OCI-LY3 (cell line): Measurements from ENCODE around the gene MED12L.

Experiments
- H2AFZ ChIP-seq: fragments of 200-600, 300-600 bp; shearing (Covaris generic); 2 replicates; pipeline ENCODE4 v1.6.0; 2014; ENCODE audit warnings: antibody characterized with exemption, low read depth, low read length
- H3K27ac ChIP-seq: fragments of 200-600, 300-600 bp; sonication (generic); 2 replicates; pipeline ENCODE4 v1.5.1; 2014; ENCODE audit warnings: mild to moderate bottlenecking, low read length, moderate library complexity, mixed read lengths
- H3K27me3 ChIP-seq: fragments of 200-600, 300-600 bp; sonication (generic); 2 replicates; pipeline ENCODE4 v1.6.1; 2014; ENCODE audit warnings: low read depth, low read length, mixed read lengths
- H3K36me3 ChIP-seq: fragments of 200-600, 300-600 bp; sonication (generic); replicated peaks from 2 replicates; pipeline ENCODE3; 2014; ENCODE audit warnings: low read depth, low read length, mixed read lengths
- H3K4me1 ChIP-seq: fragments of 300-600, 200-600 bp; sonication (generic); 2 replicates; pipeline ENCODE4 v1.6.1; 2014; ENCODE audit warnings: low read length, mixed read lengths
- H3K4me2 ChIP-seq: fragments of 200-600, 300-600 bp; sonication (generic); 2 replicates; pipeline ENCODE4 v1.6.1; 2014; ENCODE audit warnings: low read length, mixed read lengths
- H3K4me3 ChIP-seq: fragments of 300-600, 200-600 bp; sonication (generic); 2 replicates; pipeline ENCODE4 v1.5.1; 2014; ENCODE audit warnings: antibody characterized with exemption, mild to moderate bottlenecking, low read length, moderate library complexity
- H3K79me2 ChIP-seq: fragments of 300-600, 200-600 bp; shearing (Covaris generic); 2 replicates; pipeline ENCODE4 v1.6.1; 2014; ENCODE audit warnings: mild to moderate bottlenecking, low read length, mixed read lengths
- H3K9ac ChIP-seq: fragments of 300-600, 200-600 bp; shearing (Covaris generic); 2 replicates; pipeline ENCODE4 v1.6.0; 2014; ENCODE audit warnings: mild to moderate bottlenecking, low read length, moderate library complexity
- H3K9me3 ChIP-seq: fragments of 200-600, 300-600 bp; shearing (Covaris generic); 2 replicates; pipeline ENCODE4 v1.6.1; 2014; ENCODE audit warnings: low read length, mixed read lengths; ENCODE audit not compliant: insufficient read depth
- H4K20me1 ChIP-seq: fragments of 200-600, 300-600 bp; sonication (generic); 2 replicates; pipeline ENCODE4 v1.6.1; 2016; ENCODE audit warnings: low read length, mixed read lengths; ENCODE audit not compliant: insufficient read depth
- EZH2phosphoT487 ChIP-seq: fragments of 200-600 bp; shearing (Covaris generic); IDR thresholded peaks from 2 replicates; pipeline ENCODE4 v1.6.1; 2018; ENCODE audit warnings: antibody characterized with exemption, mixed run types, low read depth
- TF ChIP-seq, protein P1 (sequence below): fragments of 200-600, 300-600 bp; sonication (generic); IDR thresholded peaks from 2 replicates; pipeline ENCODE4 v1.5.1; 2014; ENCODE audit warnings: antibody characterized with exemption, low read length, low read depth

Gene MED12L

DNA sequence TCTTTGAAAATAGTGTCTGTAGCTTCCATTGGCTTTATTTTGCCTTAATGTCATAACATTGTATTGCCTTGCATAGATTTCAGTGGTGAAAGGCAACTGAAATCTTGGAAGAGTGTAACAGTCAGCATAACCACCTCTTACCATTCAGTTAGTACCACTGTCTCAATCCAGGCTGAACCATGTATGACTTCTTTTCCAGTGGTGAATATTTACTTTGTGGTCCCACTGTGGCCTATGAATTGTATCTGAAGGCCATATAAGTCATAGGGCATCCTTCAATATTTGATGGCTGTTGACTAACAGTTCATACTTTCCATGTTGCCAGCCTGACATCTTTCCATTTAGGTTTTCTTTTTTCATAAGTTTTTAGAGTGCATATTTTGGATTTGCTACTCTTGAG, 38.4 kb downstream of the MED12L start:
- no peaks in the 10 kb centered on the region for H3K79me2 ChIP-seq
- no peaks in the 10 kb centered on the region for H3K27me3 ChIP-seq
- no peaks in the 10 kb centered on the region for H3K36me3 ChIP-seq

GRCh38 chr3:151124476-151124875, 39.0 kb downstream of the MED12L start:
- Histone ChIP-seq H3K27ac (no peak overlapping the region), H4K20me1 (no peaks in the 10 kb centered on the region), H3K27me3 (no peaks in the 10 kb centered on the region), H3K9ac (no peak overlapping the region), H2AFZ (no peak overlapping the region), H3K4me1 (no peaks in the 10 kb centered on the region), H3K4me3 (no peak overlapping the region), H3K4me2 (no peak overlapping the region), H3K9me3 (no peaks in the 10 kb centered on the region), H3K79me2 (no peaks in the 10 kb centered on the region), H3K36me3 (no peaks in the 10 kb centered on the region)
- TF ChIP-seq, protein P1, sequence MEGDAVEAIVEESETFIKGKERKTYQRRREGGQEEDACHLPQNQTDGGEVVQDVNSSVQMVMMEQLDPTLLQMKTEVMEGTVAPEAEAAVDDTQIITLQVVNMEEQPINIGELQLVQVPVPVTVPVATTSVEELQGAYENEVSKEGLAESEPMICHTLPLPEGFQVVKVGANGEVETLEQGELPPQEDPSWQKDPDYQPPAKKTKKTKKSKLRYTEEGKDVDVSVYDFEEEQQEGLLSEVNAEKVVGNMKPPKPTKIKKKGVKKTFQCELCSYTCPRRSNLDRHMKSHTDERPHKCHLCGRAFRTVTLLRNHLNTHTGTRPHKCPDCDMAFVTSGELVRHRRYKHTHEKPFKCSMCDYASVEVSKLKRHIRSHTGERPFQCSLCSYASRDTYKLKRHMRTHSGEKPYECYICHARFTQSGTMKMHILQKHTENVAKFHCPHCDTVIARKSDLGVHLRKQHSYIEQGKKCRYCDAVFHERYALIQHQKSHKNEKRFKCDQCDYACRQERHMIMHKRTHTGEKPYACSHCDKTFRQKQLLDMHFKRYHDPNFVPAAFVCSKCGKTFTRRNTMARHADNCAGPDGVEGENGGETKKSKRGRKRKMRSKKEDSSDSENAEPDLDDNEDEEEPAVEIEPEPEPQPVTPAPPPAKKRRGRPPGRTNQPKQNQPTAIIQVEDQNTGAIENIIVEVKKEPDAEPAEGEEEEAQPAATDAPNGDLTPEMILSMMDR = no peak
- TF ChIP-seq EZH2phosphoT487 = no peak

More for the DNA sequence above, 38.4 kb downstream of the MED12L start:
- no peak overlapping the region for H3K9ac ChIP-seq
- H3K4me3 ChIP-seq = no peak overlapping the region
- no peak overlapping the region for H3K4me2 ChIP-seq
- TF ChIP-seq EZH2phosphoT487 = no peak
- TF ChIP-seq, protein P1 = no peak
- H3K9me3 ChIP-seq = no peaks in the 10 kb centered on the region
- no peaks in the 10 kb centered on the region for H4K20me1 ChIP-seq
- H3K27ac ChIP-seq = no peak overlapping the region
- no peaks in the 10 kb centered on the region for H3K4me1 ChIP-seq
- no peak overlapping the region for H2AFZ ChIP-seq

- Histone ChIP-seq H3K27me3 (no peaks in the 10 kb centered on the region), H3K4me3 (no peak overlapping the region), H3K9ac (no peak overlapping the region), H3K4me2 (no peak overlapping the region), H3K79me2 (no peaks in the 10 kb centered on the region), H2AFZ (no peak overlapping the region), H4K20me1 (no peaks in the 10 kb centered on the region), H3K4me1 (peaks cover 17% of the 10 kb centered on the region), H3K36me3 (no peaks in the 10 kb centered on the region), H3K9me3 (no peaks in the 10 kb centered on the region), H3K27ac (no peak overlapping the region)
- TF ChIP-seq EZH2phosphoT487 = no peak
- TF ChIP-seq, protein P1 = no peak
Measured at GRCh38 chr3:151130428-151130827, 45.0 kb downstream of the MED12L start.

GRCh38 chr3:151133175-151133574, 47.7 kb downstream of the MED12L start:
- Histone ChIP-seq H3K9ac (no peak overlapping the region), H3K79me2 (no peaks in the 10 kb centered on the region), H3K9me3 (no peaks in the 10 kb centered on the region), H2AFZ (no peak overlapping the region), H4K20me1 (no peaks in the 10 kb centered on the region), H3K27ac (no peak overlapping the region), H3K4me1 (peaks cover 28% of the 10 kb centered on the region), H3K27me3 (no peaks in the 10 kb centered on the region), H3K4me3 (no peak overlapping the region), H3K36me3 (no peaks in the 10 kb centered on the region), H3K4me2 (peak overlapping the region; percentile 31; the same call in 1 of the 2 replicates)
- TF ChIP-seq EZH2phosphoT487 = no peak
- TF ChIP-seq, protein P1 = no peak
